ENCODE measurements around the gene C16orf86.

C16orf86 gene

DNA sequence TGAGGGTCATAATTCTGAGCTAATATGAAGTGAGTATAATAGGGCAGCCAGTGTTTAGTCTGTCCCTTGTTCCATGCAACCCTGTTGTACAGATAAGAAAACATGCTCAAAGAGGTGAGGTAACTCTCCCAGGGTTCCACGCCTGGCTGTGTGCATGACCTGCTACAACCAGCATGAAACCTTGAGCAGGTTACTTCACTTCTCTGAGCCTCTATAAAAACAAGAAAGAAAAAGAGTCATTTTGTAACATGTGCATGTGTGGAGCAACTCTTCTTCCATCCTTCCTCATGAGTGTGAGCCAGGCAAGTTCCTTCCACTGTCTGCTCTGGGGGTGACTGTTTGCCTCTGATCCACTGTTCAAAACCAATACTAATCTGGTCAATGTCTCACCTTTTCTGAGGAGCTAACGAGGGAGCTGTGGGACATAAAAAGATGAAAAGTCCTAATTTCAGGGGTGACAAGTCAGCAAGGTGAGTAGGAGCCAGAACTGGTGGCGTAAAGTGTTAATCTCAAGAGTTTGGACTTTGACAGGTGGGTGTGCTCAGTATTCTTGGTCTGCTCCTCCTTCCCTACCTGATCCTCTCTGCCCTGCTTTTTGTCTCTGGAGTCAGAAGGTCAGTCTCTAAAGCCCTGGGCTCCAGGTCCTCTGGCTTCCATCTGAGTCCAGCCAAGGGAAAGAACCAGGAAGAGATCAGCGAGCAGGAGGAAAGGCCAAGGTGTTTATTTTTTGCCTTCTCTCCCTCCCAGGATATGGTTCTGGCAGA, 31.0 kb downstream of the C16orf86 start:
- DNase-seq: no peak

DNA sequence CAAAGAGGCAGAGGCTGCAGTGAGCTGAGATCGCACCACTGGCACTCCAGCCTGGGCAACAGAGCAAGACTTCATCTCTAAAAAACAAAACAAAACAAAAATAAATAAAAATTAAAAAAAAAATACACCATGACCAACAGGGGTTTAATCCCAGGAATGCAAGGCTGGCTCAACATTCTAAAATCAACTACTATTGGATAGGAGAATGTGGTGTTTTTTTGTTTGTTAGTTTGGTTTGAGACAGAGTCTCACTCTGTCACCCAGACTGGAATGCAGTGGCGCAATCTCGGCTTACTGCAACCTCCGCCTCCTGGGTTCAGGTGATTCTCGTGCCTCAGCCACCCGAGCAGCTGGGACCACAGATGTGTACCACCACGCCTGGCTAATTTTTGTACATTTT, 32.7 kb downstream of the C16orf86 start:
- DNase-seq: no peak

DNA sequence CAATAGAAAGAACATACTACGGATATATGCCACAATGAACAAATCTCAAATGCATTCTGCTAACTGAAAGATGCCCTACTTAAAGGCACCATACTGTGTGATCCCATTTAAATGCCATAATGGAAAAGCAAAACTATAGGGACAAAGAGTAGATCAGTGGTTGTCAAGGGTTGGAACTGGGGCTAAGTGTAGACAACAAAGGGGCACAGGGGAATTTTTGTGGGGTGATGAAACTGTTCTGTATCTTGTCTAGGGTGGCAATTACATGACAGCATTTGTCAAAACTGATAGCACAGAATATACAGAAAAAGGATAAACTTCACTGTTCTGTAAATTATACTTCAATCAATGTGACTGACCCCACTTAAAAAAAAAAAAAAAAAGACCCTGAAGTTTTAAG, 34.8 kb downstream of the C16orf86 start:
- DNase-seq: no peak

DNA sequence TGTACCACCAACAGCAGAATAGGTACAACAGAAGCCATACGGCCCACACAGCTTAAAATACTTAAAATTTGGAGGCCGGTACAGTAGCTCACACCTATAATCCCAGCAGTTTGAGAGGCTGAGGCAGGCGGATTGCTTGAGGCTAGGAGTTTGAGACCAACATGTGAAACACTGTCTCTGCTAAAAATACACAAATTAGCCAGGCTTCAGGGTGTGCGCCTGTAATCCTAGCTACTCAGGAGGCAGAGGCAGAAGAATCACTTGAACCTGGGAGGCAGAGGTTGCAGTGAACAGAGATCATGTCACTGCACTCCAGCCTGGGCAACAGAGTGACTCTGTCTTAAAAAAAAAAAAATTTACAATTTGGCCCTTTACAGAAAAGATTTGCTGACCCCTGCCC, 35.5 kb downstream of the C16orf86 start:
- DNase-seq: no peak

DNA sequence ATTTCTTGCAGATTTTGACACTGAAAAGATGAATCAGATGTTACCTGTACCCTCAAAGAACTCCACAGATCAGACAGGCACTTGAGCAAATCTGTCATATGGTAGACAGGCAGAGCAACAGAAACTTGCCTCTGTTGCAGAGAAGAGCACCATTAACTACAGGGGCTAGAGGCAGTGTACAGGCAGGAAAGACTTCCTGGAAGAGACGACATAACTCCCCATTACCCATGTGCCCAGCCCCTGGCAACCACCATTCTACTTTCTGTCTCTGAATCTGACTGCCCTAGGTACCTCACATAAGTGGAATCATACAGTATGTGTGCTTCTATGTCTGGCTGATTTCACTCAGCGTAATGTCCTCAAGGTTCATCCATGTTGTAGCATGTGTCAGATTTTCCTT, 37.0 kb downstream of the C16orf86 start:
- no peak for DNase-seq

DNA sequence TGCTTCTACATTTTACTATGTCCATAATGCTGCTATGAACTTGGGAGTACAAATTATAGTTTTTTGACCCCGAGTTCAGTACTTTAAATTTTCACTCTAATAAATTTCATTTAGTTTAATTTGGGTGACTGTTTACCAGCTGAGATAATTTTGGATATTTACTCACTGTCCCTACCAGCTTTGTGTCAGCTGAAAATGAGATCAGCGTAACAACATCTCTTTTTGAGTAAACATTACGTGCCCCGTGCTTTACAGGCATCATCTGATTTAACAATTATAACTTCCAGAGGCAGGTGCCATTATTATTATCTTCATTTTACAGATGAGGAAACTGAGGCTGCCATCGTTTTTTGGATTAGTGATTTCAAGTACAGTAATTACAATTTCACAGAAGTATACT, 37.5 kb downstream of the C16orf86 start:
- no peak for DNase-seq

DNA sequence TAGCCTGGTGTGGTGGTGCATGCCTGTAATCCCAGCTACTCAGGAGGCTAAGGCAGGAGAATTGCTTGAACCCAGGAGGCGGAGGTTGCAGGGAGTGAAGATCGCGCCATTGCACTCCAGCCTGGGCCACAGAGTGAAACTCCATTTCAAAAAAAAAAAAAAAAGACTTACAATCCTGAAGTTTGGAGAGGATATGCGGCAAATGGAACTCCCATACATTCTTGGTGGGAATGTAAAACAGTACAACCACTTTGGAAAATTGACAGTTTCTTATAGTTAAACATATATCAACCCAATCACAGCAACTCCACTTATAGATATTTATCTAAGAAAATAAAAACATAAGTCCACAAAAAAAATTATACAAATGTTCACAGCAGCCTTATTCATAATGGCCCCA, 40.6 kb downstream of the C16orf86 start:
- no peak for DNase-seq

DNA sequence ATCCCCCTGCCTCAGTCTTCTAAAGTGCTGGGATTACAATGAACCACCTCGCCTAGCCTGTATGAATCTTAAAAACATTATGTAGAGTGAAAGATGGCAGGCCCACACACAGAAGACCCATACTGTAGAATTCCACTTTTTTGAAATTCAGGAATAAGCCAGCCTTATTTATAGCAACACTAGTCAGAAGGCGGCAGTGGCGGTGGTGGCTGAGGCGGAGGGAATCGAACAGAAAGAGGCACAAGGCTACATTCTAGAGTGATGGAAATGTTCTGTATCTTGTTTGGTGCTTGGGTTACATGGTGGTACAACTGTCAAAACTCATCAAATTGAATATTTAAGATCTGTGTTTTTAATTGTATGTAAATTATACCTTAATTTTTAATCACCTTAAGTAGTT, 41.2 kb downstream of the C16orf86 start:
- DNase-seq: no peak

DNA sequence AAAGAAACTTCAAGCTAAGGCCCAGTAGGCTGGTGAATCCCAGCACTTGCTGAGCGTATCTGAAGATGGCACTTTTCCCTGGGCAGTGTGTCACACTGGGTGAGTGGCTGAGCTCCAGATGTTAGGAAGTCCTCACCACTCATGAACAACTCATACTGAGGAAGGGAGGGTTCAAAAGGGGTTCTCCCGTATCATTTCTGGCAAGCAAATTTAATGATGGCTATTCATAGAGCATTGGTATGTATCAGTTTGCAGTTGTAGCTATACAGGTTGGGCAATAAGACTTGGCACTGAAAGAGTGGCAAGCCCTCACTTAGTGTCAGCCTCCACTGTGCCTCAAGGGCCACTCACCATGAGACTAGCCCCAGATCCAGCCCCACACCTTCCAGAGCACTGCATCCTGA, 41.8 kb downstream of the C16orf86 start:
- no peak for DNase-seq

DNA sequence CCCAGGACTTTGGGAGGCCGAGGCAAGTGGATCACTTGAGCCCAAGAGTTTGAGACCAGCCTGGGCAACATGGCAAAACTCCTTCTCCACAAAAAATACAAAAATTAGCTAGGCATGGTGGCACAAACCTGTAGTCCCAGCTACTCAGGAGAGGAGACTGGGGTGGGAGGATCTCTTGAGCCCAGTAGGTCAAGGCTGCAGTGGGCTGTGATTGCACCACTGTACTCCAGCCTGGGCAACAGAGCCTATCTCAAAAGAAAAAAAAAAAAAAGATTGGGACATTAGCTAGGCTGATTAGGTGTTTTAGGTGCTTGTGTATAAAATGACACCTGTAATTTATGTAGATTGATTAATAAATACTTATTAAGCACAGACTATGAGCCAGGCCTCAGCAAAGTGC, 42.4 kb downstream of the C16orf86 start:
- no peak for DNase-seq

DNA sequence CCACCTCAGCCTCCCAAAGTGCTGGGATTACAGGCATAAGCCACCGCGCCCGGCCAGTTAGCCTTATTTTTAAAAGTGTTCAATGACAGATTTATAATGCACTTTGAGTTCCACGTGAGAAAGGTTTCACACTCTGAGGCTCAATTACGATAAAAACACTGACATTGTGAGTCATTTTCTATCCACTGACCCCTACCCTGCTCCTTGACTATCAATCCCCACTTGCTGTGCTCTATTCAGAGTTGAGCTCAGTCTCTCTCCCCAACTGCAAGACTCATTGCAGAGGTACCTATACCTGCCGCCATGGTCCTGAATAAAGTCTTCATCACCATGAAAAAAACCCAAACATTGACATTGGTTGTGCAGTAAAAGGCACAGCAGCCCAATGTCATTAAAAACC, 44.0 kb downstream of the C16orf86 start:
- DNase-seq: no peak

DNA sequence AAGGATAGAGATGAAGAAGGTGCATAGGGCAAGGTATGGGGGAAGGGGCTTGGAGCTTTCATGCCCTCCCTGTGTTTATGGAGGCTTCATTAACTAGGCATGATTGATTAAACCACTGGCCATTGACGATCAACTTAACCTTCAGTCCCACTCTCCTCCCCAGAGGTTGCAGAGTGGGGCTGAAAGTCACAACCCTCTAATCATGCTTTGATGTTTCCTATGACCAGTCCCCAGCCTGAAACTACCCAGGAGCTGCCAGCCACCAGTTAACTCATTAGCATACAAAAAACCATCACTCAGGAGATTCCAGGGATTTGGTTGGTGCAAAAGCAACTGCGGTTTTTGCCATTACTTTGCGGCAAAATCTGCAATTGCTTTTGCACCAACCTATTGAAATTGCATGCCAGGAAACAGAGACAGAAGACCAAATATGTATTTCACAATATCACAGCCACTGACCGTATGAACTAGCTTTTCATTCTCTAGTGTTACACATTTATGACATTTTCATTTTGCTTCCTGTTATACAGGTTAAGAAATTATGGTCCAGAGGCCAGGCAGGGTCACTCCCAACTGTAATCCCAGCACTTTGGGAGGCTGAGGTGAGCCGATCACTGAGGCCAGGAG, 47.1 kb downstream of the C16orf86 start:
- DNase-seq: no peak

DNA sequence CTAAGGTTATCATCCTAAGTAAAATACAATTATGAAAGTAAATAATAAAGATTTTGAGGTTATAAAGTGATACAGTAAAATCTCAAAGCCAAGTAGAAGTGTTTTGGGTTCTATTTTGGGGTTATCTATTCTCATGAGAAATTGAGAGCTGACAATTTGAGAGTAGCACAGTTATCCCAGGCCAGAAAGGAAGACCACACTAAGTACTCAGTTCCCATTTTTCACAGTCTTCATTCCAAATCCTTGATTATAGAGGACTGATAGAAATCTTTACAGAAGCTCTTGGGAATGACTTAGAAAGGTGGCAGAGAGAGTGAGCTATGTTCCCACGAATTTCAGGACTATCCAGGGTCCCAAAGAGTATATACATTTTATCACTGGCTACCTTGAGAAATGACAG, 47.9 kb downstream of the C16orf86 start:
- no peak for DNase-seq

DNA sequence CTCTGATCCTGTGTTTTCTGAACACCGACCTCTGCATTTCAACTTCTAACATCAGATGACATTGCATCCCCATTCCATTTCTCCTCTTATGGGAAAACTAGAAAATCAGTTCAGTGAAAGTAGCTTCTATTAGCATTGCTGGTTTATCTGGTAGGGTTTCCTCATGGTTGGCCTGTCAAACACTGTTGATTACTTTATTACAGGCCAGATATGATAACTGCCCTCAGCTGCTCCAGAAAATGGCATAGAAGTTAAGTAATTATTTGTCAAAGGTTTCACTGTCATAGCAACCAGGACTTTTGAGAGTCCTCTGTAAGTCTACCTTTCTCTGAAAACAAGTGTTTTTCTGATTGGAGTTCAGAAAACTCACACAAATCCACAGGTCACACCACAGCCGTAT, 49.5 kb downstream of the C16orf86 start:
- DNase-seq: no peak
